Measurements from ENCODE around the gene POC1A. TPM values are rescaled to one million over a fixed set of nuclear protein-coding genes. Genes with fewer than 3 reads are reported as not detected.

Gene POC1A
- total RNA-seq, 1 experiment from 2014 or later, result 16.1 TPM

- CTCF ChIA-PET, result interaction anchor here (1.2 kb wide), 1 partner anchor 51 kb away, joined by 3 read pairs; no protein-coding TSS in a partner anchor
- H3K9me3 ChIP-seq (ENCODE audit: low read depth, low read length, poor library complexity, severe bottlenecking), result no peaks in the 10 kb centered on the region
- H3K36me3 ChIP-seq (ENCODE audit: insufficient read depth, low read length, poor library complexity, severe bottlenecking), result peaks cover 13% of the 10 kb centered on the region
- TF ChIP-seq, protein P1, sequence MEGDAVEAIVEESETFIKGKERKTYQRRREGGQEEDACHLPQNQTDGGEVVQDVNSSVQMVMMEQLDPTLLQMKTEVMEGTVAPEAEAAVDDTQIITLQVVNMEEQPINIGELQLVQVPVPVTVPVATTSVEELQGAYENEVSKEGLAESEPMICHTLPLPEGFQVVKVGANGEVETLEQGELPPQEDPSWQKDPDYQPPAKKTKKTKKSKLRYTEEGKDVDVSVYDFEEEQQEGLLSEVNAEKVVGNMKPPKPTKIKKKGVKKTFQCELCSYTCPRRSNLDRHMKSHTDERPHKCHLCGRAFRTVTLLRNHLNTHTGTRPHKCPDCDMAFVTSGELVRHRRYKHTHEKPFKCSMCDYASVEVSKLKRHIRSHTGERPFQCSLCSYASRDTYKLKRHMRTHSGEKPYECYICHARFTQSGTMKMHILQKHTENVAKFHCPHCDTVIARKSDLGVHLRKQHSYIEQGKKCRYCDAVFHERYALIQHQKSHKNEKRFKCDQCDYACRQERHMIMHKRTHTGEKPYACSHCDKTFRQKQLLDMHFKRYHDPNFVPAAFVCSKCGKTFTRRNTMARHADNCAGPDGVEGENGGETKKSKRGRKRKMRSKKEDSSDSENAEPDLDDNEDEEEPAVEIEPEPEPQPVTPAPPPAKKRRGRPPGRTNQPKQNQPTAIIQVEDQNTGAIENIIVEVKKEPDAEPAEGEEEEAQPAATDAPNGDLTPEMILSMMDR (conservative IDR thresholded peaks at IDR 0.05; ENCODE audit: low read depth, low read length), result peak; percentile 33
- no peak for TF ChIP-seq EZH2 (IDR thresholded peaks at IDR 0.05; ENCODE audit: borderline replicate concordance, low read depth, low read length, poor library complexity, severe bottlenecking)
- H3K27me3 ChIP-seq (replicated peaks; ENCODE audit: insufficient read depth, low read depth, low read length, poor library complexity), result no peaks in the 10 kb centered on the region
- peak overlapping the region; percentile 69 for H3K4me3 ChIP-seq (ENCODE audit: low read depth, low read length, poor library complexity, severe bottlenecking)
- no TSS peak for BruUV-seq (replicated peaks)
- H3K27ac ChIP-seq (ENCODE audit: low read depth, low read length, poor library complexity, severe bottlenecking), result peak overlapping the region; percentile 73
- DNase-seq (ENCODE audit: low spot score), result no peak
- no peaks in the 10 kb centered on the region for H3K4me1 ChIP-seq (ENCODE audit: insufficient read depth, low read length, poor library complexity, severe bottlenecking)
- intact Hi-C loops (cut with micrococcal nuclease; ENCODE audit: unreplicated experiment), result loop anchor here (5.0 to 10.0 kb wide), 2 partner anchors 53 to 100 kb away; partner anchors contain the start of gene POC1A
- POLR2A ChIA-PET (ENCODE audit: low non-redundant PET), result no interaction called here
Measured at GRCh38 chr3:52054661-52055511, 99.3 kb downstream of the POC1A start.

DNA sequence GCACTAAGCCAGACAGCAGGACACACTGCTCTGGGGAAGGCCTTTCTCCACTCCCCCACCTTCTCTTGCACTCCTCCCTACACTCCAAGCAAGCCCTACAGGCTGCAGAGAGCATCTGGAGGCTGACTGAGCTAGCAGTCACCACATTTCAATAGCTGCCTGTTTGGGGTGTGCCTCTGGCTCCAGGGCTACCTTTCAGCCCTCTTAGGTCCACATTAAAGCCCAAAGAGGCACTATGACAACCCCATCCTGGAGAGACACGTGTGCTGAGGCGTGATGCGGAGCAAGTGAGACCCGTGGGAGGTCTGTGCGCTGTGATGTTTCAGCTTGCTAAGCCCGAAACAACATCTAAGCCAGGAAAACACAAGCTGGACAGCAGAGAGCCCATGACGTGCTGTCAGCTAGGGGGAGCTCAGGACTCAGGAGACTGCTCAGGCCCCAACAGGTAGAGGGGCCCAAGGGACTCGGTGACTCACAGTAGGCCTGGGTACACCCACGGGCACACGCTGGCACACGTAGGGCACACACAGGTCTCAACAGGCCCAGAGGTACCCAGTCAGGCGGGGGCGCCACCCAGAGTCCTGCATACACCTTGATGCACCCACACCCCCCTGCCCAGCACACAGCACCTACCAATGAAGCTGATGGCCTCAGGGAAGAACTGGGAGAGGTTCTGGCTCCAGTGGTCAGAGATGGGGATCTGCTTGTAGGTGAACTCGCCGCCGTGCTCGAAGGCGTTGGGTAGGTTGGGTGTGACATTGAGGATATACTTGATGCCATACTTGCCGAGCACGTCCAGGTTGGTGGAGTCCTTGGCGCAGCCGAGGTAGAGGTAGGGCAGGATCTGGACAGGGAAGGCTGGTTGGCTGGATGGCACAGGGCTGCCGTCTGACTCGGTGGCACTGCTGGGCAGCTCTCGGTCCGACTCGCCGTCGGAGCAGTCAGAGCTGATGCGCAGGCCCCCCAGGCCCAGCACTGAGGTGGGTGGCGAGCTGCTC lies 100.6 kb downstream of the POC1A start:
- peak overlapping the region; percentile 57 for H3K27ac ChIP-seq (ENCODE audit: low read depth, low read length, poor library complexity, severe bottlenecking)
- peaks cover 17% of the 10 kb centered on the region for H3K36me3 ChIP-seq (ENCODE audit: insufficient read depth, low read length, poor library complexity, severe bottlenecking)
- DNase-seq (ENCODE audit: low spot score), result peak; percentile 21
- no peaks in the 10 kb centered on the region for H3K9me3 ChIP-seq (ENCODE audit: low read depth, low read length, poor library complexity, severe bottlenecking)
- TF ChIP-seq EZH2 (IDR thresholded peaks at IDR 0.05; ENCODE audit: borderline replicate concordance, low read depth, low read length, poor library complexity, severe bottlenecking), result no peak
- TF ChIP-seq, protein P1 (conservative IDR thresholded peaks at IDR 0.05; ENCODE audit: low read depth, low read length), result no peak
- CTCF ChIA-PET, result interaction anchor here (0.7 to 1.5 kb wide), 3 partner anchors 48 to 50 kb away, joined by 3 to 4 read pairs (median 3); no protein-coding TSS in a partner anchor
- intact Hi-C loops (cut with micrococcal nuclease; ENCODE audit: unreplicated experiment), result loop anchor here (10.0 kb wide), 1 partner anchor 101 kb away; the partner anchor contains the start of gene POC1A
- H3K4me3 ChIP-seq (ENCODE audit: low read depth, low read length, poor library complexity, severe bottlenecking), result peak overlapping the region; percentile 19
- BruUV-seq (replicated peaks), result no TSS peak
- H3K27me3 ChIP-seq (replicated peaks; ENCODE audit: insufficient read depth, low read depth, low read length, poor library complexity), result no peaks in the 10 kb centered on the region
- POLR2A ChIA-PET (ENCODE audit: low non-redundant PET), result no interaction called here
- H3K4me1 ChIP-seq (ENCODE audit: insufficient read depth, low read length, poor library complexity, severe bottlenecking), result no peaks in the 10 kb centered on the region

DNA sequence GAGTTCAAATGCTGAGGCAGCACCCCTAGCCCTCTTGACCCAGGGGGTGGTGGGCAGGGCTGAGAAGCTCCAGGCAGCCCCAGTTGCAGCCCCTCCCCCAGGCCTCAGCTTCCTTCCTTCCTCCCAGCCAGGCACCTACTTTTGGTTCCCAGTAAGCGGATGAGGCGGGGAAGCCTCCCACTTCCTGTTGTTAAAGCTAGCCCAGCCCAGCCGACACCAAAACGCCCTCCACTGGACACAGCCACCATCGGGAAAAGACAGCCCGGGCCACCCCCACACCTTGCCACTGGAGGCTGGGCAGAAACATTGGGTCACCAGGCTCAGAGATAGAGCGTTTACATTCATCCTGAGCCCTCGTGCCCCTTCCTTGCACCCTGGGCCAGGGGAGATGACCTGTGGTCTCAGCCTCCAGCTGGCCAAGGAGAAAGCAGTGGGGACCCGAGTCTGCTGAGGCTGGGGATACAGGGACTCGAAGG lies 101.4 kb downstream of the POC1A start:
- no TSS peak for BruUV-seq (replicated peaks)
- no peaks in the 10 kb centered on the region for H3K27me3 ChIP-seq (replicated peaks; ENCODE audit: insufficient read depth, low read depth, low read length, poor library complexity)
- TF ChIP-seq EZH2 (IDR thresholded peaks at IDR 0.05; ENCODE audit: borderline replicate concordance, low read depth, low read length, poor library complexity, severe bottlenecking), result no peak
- TF ChIP-seq, protein P1 (conservative IDR thresholded peaks at IDR 0.05; ENCODE audit: low read depth, low read length), result peak; percentile 25; the same call in 1 of the 2 replicates
- POLR2A ChIA-PET (ENCODE audit: low non-redundant PET), result no interaction called here
- peak overlapping the region; percentile 57 for H3K27ac ChIP-seq (ENCODE audit: low read depth, low read length, poor library complexity, severe bottlenecking)
- H3K9me3 ChIP-seq (ENCODE audit: low read depth, low read length, poor library complexity, severe bottlenecking), result no peaks in the 10 kb centered on the region
- DNase-seq (ENCODE audit: low spot score), result peak; percentile 63
- intact Hi-C loops (cut with micrococcal nuclease; ENCODE audit: unreplicated experiment), result loop anchor here (10.0 kb wide), 1 partner anchor 102 kb away; the partner anchor contains the start of gene POC1A
- CTCF ChIA-PET, result interaction anchor here (0.7 to 1.5 kb wide), 3 partner anchors 47 to 49 kb away, joined by 3 to 4 read pairs (median 3); no protein-coding TSS in a partner anchor
- H3K4me1 ChIP-seq (ENCODE audit: insufficient read depth, low read length, poor library complexity, severe bottlenecking), result peaks cover under 1% of the 10 kb centered on the region
- H3K36me3 ChIP-seq (ENCODE audit: insufficient read depth, low read length, poor library complexity, severe bottlenecking), result peaks cover 17% of the 10 kb centered on the region
- H3K4me3 ChIP-seq (ENCODE audit: low read depth, low read length, poor library complexity, severe bottlenecking), result peak overlapping the region; percentile 19

Measured in A673 (cell line).